Neural progenitor cell (in vitro differentiated cells): ENCODE results near the gene POP4. TPM values are rescaled to one million over a fixed set of nuclear protein-coding genes. Genes with fewer than 3 reads are reported as not detected.

ENCODE experiments used
- DNase-seq: peaks from one replicate; pipeline ENCODE4 v3.0.0-alpha.2; 2016; ENCODE audit warnings: low spot score
- H2AFZ ChIP-seq: fragments of 200-600 bp; sonication (generic); replicated peaks from 2 replicates; pipeline ENCODE4 v1.6.1; 2016; ENCODE audit warnings: antibody characterized with exemption
- H3F3A ChIP-seq: fragments of 200-600 bp; sonication (generic); 2 replicates; pipeline ENCODE4 v1.6.1; 2016; ENCODE audit warnings: antibody characterized with exemption, low read depth
- H3K27ac ChIP-seq: fragments of 200-600 bp; sonication (generic); 2 replicates; pipeline ENCODE4 v1.5.1; 2016; ENCODE audit warnings: mild to moderate bottlenecking
- H3K27me3 ChIP-seq: fragments of 200-600 bp; sonication (generic); 2 replicates; pipeline ENCODE4 v1.6.1; 2016; ENCODE audit warnings: mild to moderate bottlenecking, moderate library complexity
- H3K36me3 ChIP-seq: fragments of 200-600 bp; sonication (generic); 2 replicates; pipeline ENCODE4 v1.5.1; 2016
- H3K4me1 ChIP-seq: fragments of 200-600 bp; sonication (generic); 2 replicates; pipeline ENCODE4 v1.6.1; 2016; ENCODE audit warnings: mixed run types
- H3K4me2 ChIP-seq: fragments of 200-600 bp; sonication (generic); 2 replicates; pipeline ENCODE4 v1.6.1; 2016
- H3K4me3 ChIP-seq: fragments of 200-600 bp; sonication (generic); 2 replicates; pipeline ENCODE4 v1.5.1; 2016
- H3K79me2 ChIP-seq: fragments of 200-600 bp; sonication (generic); 2 replicates; pipeline ENCODE4 v1.6.1; 2016; ENCODE audit warnings: low read depth
- H3K9ac ChIP-seq: fragments of 200-600 bp; sonication (generic); 2 replicates; pipeline ENCODE4 v1.6.1; 2016
- H3K9me3 ChIP-seq: fragments of 200-600 bp; sonication (generic); 2 replicates; pipeline ENCODE4 v1.5.1; 2016; ENCODE audit warnings: low read depth
- H4K20me1 ChIP-seq: fragments of 200-600 bp; sonication (generic); 2 replicates; pipeline ENCODE4 v1.6.1; 2016; ENCODE audit warnings: low read depth
- H3K27ac Mint-ChIP-seq: 3 replicates; pipeline ENCODE4 v1.8.0; 2021; ENCODE audit warnings: mixed read lengths
- H3K27me3 Mint-ChIP-seq: 2 replicates; pipeline ENCODE4 v1.8.0; 2022; ENCODE audit warnings: low read depth, mild to moderate bottlenecking, inconsistent platforms, moderate library complexity, mixed read lengths; ENCODE audit not compliant: insufficient read depth
- H3K36me3 Mint-ChIP-seq: 3 replicates; pipeline ENCODE4 v1.8.0; 2021; ENCODE audit warnings: mixed read lengths
- H3K4me1 Mint-ChIP-seq: 3 replicates; pipeline ENCODE4 v1.8.0; 2021; ENCODE audit warnings: mixed read lengths
- H3K4me3 Mint-ChIP-seq: 3 replicates; pipeline ENCODE4 v1.8.0; 2021; ENCODE audit warnings: mild to moderate bottlenecking, moderate library complexity, mixed read lengths
- H3K9me3 Mint-ChIP-seq: 3 replicates; pipeline ENCODE4 v1.8.0; 2020; ENCODE audit warnings: mixed read lengths
- EZH2 ChIP-seq: fragments of 200-600 bp; sonication (generic); IDR thresholded peaks from 2 replicates; pipeline ENCODE4 v1.6.1; 2017; ENCODE audit warnings: antibody characterized with exemption, mild to moderate bottlenecking, moderate library complexity
- EZH2phosphoT487 ChIP-seq: fragments of 200-600 bp; sonication (generic); IDR thresholded peaks from 2 replicates; pipeline ENCODE4 v1.6.1; 2017; ENCODE audit warnings: antibody characterized with exemption
- total RNA-seq: library from RNA; depleted of rRNA; stranded (reverse); fragments of >200 nt; gene quantifications from 2 replicates; pipeline ENCODE4 v1.2.3, GENCODE V29; 2015; ENCODE audit warnings: low replicate concordance
- TF ChIP-seq, protein P1 (sequence below): fragments of 200-600 bp; sonication (generic); IDR thresholded peaks from 2 replicates; pipeline ENCODE4 v1.5.1; 2017; ENCODE audit warnings: antibody characterized with exemption, mild to moderate bottlenecking

The POP4 gene
- total RNA-seq, 1 donor from 2014 or later, result 77.8 TPM

- no peak overlapping the region for H3K27ac Mint-ChIP-seq
- peaks cover 20% of the 10 kb centered on the region for H3K27me3 Mint-ChIP-seq
These were observed 18.5 kb upstream of the POP4 start for GRCh38 chr19:29587518-29587986.

GRCh38 chr19:29588095-29588494 is 18.0 kb upstream of the POP4 start:
- H3K36me3 Mint-ChIP-seq, result no peaks in the 10 kb centered on the region
- no peak for DNase-seq
- Histone ChIP-seq H2AFZ (no peak overlapping the region), H3K9me3 (no peaks in the 10 kb centered on the region), H3K27ac (no peak overlapping the region), H3K36me3 (no peaks in the 10 kb centered on the region), H3K4me1 (no peaks in the 10 kb centered on the region), H4K20me1 (no peaks in the 10 kb centered on the region), H3K4me3 (no peak overlapping the region), H3K79me2 (no peaks in the 10 kb centered on the region), H3K27me3 (peaks cover 63% of the 10 kb centered on the region), H3K4me2 (no peak overlapping the region), H3K9ac (no peak overlapping the region), H3F3A (no peaks in the 10 kb centered on the region)
- no peak overlapping the region for H3K4me3 Mint-ChIP-seq
- H3K27me3 Mint-ChIP-seq, result peaks cover 22% of the 10 kb centered on the region
- H3K27ac Mint-ChIP-seq, result no peak overlapping the region
- H3K9me3 Mint-ChIP-seq, result peaks cover 6% of the 10 kb centered on the region
- H3K4me1 Mint-ChIP-seq, result no peaks in the 10 kb centered on the region
- TF ChIP-seq, protein P1, sequence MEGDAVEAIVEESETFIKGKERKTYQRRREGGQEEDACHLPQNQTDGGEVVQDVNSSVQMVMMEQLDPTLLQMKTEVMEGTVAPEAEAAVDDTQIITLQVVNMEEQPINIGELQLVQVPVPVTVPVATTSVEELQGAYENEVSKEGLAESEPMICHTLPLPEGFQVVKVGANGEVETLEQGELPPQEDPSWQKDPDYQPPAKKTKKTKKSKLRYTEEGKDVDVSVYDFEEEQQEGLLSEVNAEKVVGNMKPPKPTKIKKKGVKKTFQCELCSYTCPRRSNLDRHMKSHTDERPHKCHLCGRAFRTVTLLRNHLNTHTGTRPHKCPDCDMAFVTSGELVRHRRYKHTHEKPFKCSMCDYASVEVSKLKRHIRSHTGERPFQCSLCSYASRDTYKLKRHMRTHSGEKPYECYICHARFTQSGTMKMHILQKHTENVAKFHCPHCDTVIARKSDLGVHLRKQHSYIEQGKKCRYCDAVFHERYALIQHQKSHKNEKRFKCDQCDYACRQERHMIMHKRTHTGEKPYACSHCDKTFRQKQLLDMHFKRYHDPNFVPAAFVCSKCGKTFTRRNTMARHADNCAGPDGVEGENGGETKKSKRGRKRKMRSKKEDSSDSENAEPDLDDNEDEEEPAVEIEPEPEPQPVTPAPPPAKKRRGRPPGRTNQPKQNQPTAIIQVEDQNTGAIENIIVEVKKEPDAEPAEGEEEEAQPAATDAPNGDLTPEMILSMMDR, result no peak
- no peak for TF ChIP-seq EZH2
- TF ChIP-seq EZH2phosphoT487, result no peak

More at GRCh38 chr19:29587518-29587986, 18.5 kb upstream of the POP4 start:
- no peak overlapping the region for H2AFZ ChIP-seq
- H3K36me3 ChIP-seq, result no peaks in the 10 kb centered on the region
- no peaks in the 10 kb centered on the region for H3K9me3 ChIP-seq
- DNase-seq, result no peak
- H3K27me3 ChIP-seq, result peaks cover 60% of the 10 kb centered on the region
- TF ChIP-seq EZH2phosphoT487 (no peak), EZH2 (no peak)
- TF ChIP-seq, protein P1, result no peak
- H3K79me2 ChIP-seq, result no peaks in the 10 kb centered on the region
- no peaks in the 10 kb centered on the region for H4K20me1 ChIP-seq
- no peak overlapping the region for H3K4me2 ChIP-seq
- H3K36me3 Mint-ChIP-seq, result no peaks in the 10 kb centered on the region
- no peaks in the 10 kb centered on the region for H3F3A ChIP-seq
- H3K4me1 Mint-ChIP-seq, result no peaks in the 10 kb centered on the region
- no peak overlapping the region for H3K27ac ChIP-seq
- no peaks in the 10 kb centered on the region for H3K4me1 ChIP-seq
- no peak overlapping the region for H3K9ac ChIP-seq
- peaks cover 6% of the 10 kb centered on the region for H3K9me3 Mint-ChIP-seq
- no peak overlapping the region for H3K4me3 Mint-ChIP-seq
- H3K4me3 ChIP-seq, result no peak overlapping the region

- peaks cover 63% of the 10 kb centered on the region for H3K27me3 ChIP-seq
- H3K4me2 ChIP-seq, result no peak overlapping the region
- H2AFZ ChIP-seq, result no peak overlapping the region
- TF ChIP-seq, protein P1, result peak; percentile 22
- TF ChIP-seq EZH2, result no peak
- no peaks in the 10 kb centered on the region for H3K79me2 ChIP-seq
- no peaks in the 10 kb centered on the region for H3K9me3 ChIP-seq
- no peaks in the 10 kb centered on the region for H3K4me1 ChIP-seq
- Mint-ChIP-seq H3K4me3 (no peak overlapping the region), H3K27ac (no peak overlapping the region), H3K36me3 (no peaks in the 10 kb centered on the region), H3K27me3 (peaks cover 28% of the 10 kb centered on the region), H3K9me3 (peaks cover 6% of the 10 kb centered on the region), H3K4me1 (peaks cover under 1% of the 10 kb centered on the region)
- peak; percentile 32 for DNase-seq
- no peaks in the 10 kb centered on the region for H3K36me3 ChIP-seq
- H3F3A ChIP-seq, result no peaks in the 10 kb centered on the region
- no peaks in the 10 kb centered on the region for H4K20me1 ChIP-seq
- no peak overlapping the region for H3K4me3 ChIP-seq
- no peak overlapping the region for H3K27ac ChIP-seq
- no peak overlapping the region for H3K9ac ChIP-seq
These were observed 15.8 kb upstream of the POP4 start for GRCh38 chr19:29590278-29590677.
